Glomerular endothelial cell (primary cell): Measurements from ENCODE around the gene HAUS8. TPM values are rescaled to one million over a fixed set of nuclear protein-coding genes. Genes with fewer than 3 reads are reported as not detected.

Experiments used
- DNase-seq: peaks from one replicate; pipeline ENCODE4 v3.0.0-alpha.2; 2011; ENCODE audit warnings: low read depth, low spot score; ENCODE audit errors: extremely low read depth
- total RNA-seq: library from RNA; depleted of rRNA; stranded (reverse); fragments of >200 nt; gene quantifications from 2 replicates; pipeline ENCODE4 v1.2.3, GENCODE V29; 2015

HAUS8 gene
- total RNA-seq, 1 donor from 2014 or later, result 4.9 TPM

- DNase-seq, result no peak
These were observed 70.9 kb downstream of the HAUS8 start for GRCh38 chr19:17004386-17004785.

GRCh38 chr19:17002455-17002854, 72.8 kb downstream of the HAUS8 start:
- no peak for DNase-seq

DNA sequence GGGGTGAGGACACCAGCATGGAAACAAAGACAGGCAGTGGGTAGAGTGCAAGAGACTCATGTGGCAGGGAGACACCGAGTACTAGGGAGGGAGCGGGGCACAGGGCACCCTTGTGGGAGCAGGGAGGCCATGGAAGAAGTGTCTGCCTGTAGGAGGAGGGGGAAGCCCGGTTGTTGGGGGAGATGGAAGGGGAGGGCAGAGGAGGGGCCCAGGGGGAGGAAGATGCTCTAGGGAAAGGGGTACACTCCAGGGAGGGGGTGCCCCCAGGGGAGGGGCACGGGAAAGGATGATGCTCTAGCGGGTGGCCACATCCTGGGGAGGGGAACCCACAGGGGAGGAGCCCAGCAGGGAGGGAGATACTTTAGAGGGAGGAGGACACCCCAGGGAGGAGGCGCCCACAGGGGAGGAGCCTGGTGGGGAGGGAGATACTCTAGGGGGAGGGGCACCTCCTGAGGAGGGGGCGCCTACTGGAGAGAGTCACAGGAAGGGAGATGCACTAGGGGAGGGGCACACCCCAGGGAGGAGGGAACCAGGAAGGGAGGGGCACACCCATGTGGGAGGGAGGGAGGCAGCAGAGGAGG, 73.6 kb downstream of the HAUS8 start:
- DNase-seq, result no peak

Other genes with a start within 250 kb of the HAUS8 start
- gene SIN3B, start 246.1 kb downstream of the HAUS8 start, total RNA-seq, result 45.9 and 76.2 TPM in 2 replicates
- 12.4 and 79.1 TPM in 2 replicates for gene F2RL3, start 186.5 kb downstream of the HAUS8 start, total RNA-seq
- gene CPAMD8, start 48.6 kb downstream of the HAUS8 start, total RNA-seq, result 3.4 and 4.4 TPM in 2 replicates
- gene MYO9B, start 325 bp upstream of the HAUS8 start, total RNA-seq, result 93.1 and 125 TPM in 2 replicates
- gene USE1, start 139.9 kb upstream of the HAUS8 start, total RNA-seq, result 24.5 and 32.5 TPM in 2 replicates
- gene OCEL1, start 150.8 kb upstream of the HAUS8 start, total RNA-seq, result 6.5 and 15.1 TPM in 2 replicates
- 68.1 and 75.5 TPM in 2 replicates for gene NR2F6, start 170.5 kb upstream of the HAUS8 start, total RNA-seq
- 31.3 and 40.0 TPM in 2 replicates for gene USHBP1, start 189.3 kb upstream of the HAUS8 start, total RNA-seq
- 78.9 and 94.9 TPM in 2 replicates for gene BABAM1, start 192.0 kb upstream of the HAUS8 start, total RNA-seq
- gene ANKLE1, start 206.4 kb upstream of the HAUS8 start, total RNA-seq, result 0.39 and 4.3 TPM in 2 replicates
- 6.8 and 9.3 TPM in 2 replicates for gene ABHD8, start 228.0 kb upstream of the HAUS8 start, total RNA-seq
- 91.0 and 103 TPM in 2 replicates for gene MRPL34, start 230.4 kb upstream of the HAUS8 start, total RNA-seq
- 74.4 and 78.0 TPM in 2 replicates for gene DDA1, start 234.1 kb upstream of the HAUS8 start, total RNA-seq